ENCODE measurements around the gene SDHA.
"Not testable (repeated sequence)": the region's sequence is repeated elsewhere in the genome, so short reads cannot be mapped to it uniquely, and the experiment has no call there.

The SDHA gene

GRCh38 chr5:218457-219291 is 554 bp downstream of the SDHA start:
- DNase-seq (ENCODE audit: low read depth in 2 of 2, low spot score in 1 of 2): no peak

- peak in 1 of 2 donors; percentile 14 for DNase-seq (ENCODE audit: low read depth in 2 of 2, low spot score in 1 of 2)
Observed at GRCh38 chr5:219460-219863, 1.3 kb downstream of the SDHA start.

GRCh38 chr5:219991-220390 is 1.9 kb downstream of the SDHA start:
- DNase-seq (ENCODE audit: low read depth in 2 of 2, low spot score in 1 of 2): no peak

DNA sequence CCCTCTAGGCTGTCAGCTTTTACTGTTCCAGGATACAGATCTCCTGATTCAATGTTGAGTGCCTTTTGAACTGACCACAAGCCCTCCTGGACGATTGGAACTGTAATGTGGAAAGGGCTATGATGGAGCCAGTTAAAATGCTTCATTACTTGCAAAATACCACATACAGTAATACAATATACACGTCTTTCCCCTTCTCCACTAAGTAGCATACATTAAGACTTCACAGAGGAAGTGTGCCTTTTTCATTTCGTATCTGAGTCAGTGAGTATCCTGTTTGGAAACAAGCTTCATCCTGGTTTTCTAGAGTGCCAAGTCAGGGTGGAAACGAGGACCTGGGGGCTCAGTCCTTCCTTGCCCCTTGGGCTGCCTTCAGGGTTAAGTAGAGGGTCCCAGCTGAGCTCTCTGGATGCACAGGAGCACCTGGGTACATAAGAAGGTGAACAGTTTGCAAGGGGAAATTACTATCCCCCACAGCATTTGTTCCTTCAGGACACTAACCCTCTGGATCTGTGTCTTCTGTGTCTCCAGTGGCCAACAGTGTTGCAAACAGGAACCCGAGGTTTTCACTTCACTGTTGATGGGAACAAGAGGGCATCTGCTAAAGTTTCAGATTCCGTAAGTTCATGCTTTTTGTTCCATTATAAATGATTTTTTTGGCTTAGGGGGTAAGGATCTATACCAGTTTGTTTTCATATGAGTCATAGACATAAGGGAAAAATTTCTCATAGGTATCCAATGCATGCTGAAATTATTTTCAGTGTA is 5.0 kb downstream of the SDHA start:
- not testable (repeated sequence) for DNase-seq (ENCODE audit: low read depth in 2 of 2, low spot score in 1 of 2)

DNA sequence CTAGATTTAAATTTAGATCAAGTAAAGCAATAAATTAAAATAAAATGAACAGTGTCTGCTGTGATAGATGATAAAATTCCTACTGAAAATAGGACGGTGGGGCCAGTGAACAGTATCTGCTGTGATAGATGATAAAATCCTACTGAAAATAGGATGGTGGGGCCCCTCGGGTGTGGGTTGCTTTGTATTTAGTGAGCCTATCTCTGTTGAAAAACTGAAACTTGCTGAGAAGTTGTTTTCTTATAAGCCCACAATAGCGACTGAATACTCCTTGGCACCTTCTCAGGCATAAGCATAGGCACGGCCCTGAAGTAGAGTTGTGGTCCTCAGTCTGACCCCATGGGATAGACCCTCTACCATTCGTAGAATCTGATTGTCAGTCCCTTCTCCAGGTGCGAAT is 5.7 kb downstream of the SDHA start:
- DNase-seq (ENCODE audit: low read depth in 2 of 2, low spot score in 1 of 2): no peak

DNA sequence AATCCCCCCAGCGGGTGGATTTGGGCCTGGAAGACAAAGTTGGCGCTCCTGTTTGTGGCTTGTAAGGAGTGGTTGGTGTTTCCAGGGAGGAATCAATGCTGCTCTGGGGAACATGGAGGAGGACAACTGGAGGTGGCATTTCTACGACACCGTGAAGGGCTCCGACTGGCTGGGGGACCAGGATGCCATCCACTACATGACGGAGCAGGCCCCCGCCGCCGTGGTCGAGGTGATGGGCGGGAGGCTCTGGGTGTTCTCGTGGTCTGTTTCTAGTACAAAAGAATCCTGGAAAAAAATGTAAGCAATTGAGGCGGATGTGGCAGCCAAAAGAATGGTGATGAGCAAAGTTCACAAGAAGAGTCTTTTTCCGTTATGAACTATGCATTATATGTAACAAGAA is 7.2 kb downstream of the SDHA start:
- no peak for DNase-seq (ENCODE audit: low read depth in 2 of 2, low spot score in 1 of 2)

- not testable (repeated sequence) for DNase-seq (ENCODE audit: low read depth in 2 of 2, low spot score in 1 of 2)
Observed at GRCh38 chr5:227375-227774, 9.3 kb downstream of the SDHA start.

DNA sequence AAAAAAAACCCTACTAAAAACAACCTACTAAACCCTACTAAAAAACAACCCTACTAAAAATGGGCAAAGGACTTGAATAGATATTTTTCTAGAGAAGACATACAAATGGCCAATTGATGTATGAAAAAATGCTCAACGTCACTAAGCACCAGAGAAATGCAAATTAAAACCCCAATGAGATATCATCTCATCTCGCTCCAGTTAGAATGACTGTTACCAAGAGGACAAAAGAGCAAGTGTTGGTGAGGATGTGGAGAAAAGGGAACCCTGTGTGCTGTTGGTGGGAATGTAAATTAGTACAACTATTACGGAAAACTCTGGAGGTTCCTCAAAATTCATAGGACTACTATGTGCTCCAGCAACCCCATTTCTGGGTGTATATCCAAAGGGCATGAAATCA is 10.8 kb downstream of the SDHA start:
- DNase-seq (ENCODE audit: low read depth in 2 of 2, low spot score in 1 of 2): no peak

DNA sequence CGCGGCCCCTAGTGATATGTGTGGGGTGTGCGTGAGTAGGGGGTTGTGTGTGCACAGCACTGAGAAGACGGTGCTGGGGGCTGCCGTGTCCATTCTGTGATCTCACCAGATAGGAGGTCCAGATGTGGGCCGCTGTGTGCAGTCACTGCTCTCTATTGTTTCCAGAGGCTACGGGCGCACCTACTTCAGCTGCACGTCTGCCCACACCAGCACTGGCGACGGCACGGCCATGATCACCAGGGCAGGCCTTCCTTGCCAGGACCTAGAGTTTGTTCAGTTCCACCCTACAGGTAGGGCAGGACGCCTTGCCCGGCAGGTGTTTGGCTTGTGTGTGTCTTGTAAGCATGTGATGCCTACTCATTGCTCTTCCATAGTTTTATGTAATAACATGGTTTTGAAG is 12.6 kb downstream of the SDHA start:
- no peak for DNase-seq (ENCODE audit: low read depth in 2 of 2, low spot score in 1 of 2)

DNA sequence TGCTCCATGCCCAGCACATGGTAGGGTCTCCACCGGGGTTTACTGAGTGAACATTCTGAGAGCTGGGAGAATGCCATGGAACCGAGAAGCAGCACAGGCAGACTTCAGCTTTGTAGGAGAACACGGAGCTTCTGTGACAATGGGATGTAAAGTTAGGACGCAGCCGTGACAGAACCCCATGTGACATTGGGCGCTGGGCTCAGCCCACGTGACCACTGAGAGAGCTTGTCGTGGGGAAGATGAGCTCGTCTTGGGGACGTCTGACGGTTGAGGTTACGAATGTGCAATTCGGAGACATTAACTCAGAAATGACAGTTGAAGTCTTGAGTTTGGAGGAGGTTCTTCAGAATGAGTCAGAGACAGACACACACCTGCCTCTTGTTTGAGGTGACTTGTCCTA is 13.5 kb downstream of the SDHA start:
- no peak for DNase-seq (ENCODE audit: low read depth in 2 of 2, low spot score in 1 of 2)

DNA sequence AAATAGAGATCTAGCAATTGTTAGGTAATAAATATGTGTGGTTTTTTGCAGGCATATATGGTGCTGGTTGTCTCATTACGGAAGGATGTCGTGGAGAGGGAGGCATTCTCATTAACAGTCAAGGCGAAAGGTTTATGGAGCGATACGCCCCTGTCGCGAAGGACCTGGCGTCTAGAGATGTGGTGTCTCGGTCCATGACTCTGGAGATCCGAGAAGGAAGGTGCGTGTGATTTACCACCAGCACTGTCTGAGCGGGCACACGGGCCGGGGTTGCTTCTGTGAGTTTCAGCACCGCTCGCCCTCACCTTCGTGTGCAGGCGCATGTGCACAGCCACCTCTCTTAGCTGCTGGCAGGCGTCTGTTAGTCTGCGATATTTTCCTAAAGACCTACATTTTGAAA is 15.3 kb downstream of the SDHA start:
- not testable (repeated sequence) for DNase-seq (ENCODE audit: low read depth in 2 of 2, low spot score in 1 of 2)

DNA sequence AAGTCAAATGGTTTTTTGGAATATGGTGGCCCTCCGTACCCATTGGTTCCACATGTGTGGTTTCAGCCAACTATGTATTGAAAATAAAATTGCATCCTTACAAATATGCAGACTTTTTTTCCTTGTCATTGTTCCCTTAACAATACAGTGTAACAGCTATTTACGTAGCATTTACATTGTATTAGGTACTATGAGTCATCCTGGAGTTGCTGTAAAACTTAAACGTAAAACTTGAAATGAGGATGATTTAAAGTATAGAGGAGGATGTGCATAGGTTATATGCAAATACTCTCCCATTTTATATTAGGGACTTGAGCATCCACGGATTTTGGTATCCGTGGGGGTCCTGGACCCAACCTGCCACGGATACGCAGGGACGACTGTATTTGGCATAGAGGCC is 16.3 kb downstream of the SDHA start:
- DNase-seq (ENCODE audit: low read depth in 2 of 2, low spot score in 1 of 2): no peak

- DNase-seq (ENCODE audit: low read depth in 2 of 2, low spot score in 1 of 2): not testable (repeated sequence)
Observed at GRCh38 chr5:235527-235926, 17.4 kb downstream of the SDHA start.

DNA sequence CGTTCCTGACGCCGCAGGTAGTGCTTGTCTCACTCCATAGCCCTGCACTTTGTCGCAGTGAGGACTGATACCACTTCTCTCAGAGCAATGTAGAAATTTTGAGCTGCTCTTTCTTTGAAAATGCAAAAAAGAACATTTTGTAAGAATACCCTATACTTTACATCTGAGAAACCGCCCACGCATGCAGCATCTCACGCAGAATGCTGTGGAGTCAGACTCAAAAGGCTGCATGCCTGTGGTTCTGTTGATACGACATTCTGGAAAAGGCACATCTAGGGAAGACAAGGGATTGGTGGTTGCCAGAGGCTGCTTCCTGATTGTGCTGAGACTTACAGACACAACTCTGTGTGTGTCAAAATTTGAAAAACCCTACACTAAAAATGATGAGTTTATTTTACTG is 19.8 kb downstream of the SDHA start:
- not testable (repeated sequence) for DNase-seq (ENCODE audit: low read depth in 2 of 2, low spot score in 1 of 2)

DNA sequence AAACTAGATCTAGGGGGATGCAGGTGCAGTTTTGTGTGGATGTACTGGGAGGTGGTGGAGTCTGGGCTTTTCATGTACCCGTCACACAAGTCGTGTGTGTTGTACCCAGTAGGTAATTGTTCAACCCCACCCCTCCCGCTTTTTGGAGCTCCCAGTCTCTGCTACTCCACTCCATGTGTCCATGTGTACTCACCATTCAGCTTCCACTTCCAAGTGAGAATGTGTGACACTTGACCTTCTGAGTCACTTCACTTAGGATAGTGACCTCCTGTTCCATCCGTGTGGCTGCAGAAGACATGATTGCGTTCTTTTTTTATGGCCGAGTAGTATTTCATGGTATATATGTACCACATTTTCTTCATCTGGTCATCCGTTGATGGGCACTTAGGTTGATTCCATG is 22.4 kb downstream of the SDHA start:
- DNase-seq (ENCODE audit: low read depth in 2 of 2, low spot score in 1 of 2): not testable (repeated sequence)

- DNase-seq (ENCODE audit: low read depth in 2 of 2, low spot score in 1 of 2): not testable (repeated sequence)
Observed at GRCh38 chr5:241045-241669, 23.0 kb downstream of the SDHA start.

DNA sequence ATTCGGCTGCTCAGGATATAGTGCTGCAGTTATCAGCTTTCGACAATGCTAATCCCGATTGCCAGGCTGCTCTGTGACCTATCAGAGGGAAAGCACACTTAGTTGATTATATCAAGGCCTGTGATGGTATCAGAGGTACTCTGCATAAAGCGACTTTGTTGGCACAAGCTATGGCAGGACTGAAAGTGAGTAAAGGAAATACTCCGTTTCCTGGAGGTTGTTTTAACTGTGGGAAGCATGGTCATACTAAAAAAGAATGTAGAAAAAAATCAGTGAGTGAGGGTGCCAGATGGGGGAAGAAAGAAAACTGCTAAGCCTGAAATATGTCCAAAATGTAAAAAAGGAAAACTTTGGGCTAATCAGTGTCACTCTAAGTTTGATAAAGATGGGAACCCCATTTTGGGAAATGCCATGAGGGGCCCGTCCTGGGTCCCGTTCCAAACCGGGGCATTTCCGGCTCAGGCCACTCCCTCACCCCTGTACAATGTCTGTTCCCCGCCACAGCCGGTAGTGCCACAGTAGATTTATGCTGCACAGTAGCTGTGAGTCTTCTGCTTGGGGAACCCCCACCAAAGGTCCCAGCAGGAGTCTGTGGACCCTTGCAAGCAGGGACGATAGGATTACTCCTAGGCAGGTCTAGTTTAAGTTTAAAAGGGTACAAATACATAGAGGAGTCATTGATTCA is 25.7 kb downstream of the SDHA start:
- DNase-seq (ENCODE audit: low read depth in 2 of 2, low spot score in 1 of 2): not testable (repeated sequence)

DNA sequence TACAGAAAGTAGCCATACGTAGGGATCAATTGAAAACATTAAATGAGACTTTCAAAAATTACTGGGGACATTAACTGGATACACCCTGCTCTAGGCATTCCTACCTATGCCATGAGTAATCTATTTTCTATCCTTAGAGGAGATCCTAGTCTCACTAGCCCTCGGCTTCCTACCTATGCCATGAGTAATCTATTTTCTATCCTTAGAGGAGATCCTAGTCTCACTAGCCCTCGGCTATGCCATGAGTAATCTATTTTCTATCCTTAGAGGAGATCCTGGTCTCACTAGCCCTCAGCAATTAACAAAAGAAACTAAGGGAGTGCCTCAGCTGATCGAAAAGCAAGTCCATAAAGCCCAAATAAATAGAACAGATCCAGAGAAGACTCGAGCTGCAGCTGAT is 27.6 kb downstream of the SDHA start:
- DNase-seq (ENCODE audit: low read depth in 2 of 2, low spot score in 1 of 2): not testable (repeated sequence)

DNA sequence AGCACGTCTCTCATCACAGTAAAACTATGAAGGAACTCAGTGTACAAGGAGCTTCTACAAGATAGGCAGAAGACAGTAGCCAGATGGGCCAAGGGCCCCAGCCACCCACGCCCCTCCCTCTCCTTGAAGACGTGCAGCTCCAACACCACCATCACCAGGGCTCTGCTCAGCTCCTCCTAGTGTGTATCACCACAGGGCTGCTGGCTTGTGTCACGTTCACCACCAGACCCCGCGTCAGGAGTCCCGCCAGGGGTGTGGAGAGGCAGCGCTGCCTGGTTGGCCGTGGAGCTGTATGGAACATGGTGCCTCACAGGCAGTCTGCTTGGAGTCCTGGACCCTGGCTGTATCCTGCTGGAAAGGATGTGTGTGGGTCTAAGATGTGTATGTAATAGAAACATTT is 32.3 kb downstream of the SDHA start:
- not testable (repeated sequence) for DNase-seq (ENCODE audit: low read depth in 2 of 2, low spot score in 1 of 2)

GRCh38 chr5:251016-251415 is 32.9 kb downstream of the SDHA start:
- DNase-seq (ENCODE audit: low read depth in 2 of 2, low spot score in 1 of 2): not testable (repeated sequence)

GRCh38 chr5:251538-251937 is 33.4 kb downstream of the SDHA start:
- DNase-seq (ENCODE audit: low read depth in 2 of 2, low spot score in 1 of 2): not testable (repeated sequence)

All from stimulated activated CD8-positive, alpha-beta memory T cell treated with anti-CD3 and anti-CD28 coated beads, Interleukin-4, amount 100 ng/mL, for 4 hours (primary cell).